ENCODE results near the gene UGT1A8. TPM values are rescaled to one million over a fixed set of nuclear protein-coding genes. Genes with fewer than 3 reads are reported as not detected.

UGT1A8 gene
- total RNA-seq, 1 experiment from 2014 or later, result not detected

DNA sequence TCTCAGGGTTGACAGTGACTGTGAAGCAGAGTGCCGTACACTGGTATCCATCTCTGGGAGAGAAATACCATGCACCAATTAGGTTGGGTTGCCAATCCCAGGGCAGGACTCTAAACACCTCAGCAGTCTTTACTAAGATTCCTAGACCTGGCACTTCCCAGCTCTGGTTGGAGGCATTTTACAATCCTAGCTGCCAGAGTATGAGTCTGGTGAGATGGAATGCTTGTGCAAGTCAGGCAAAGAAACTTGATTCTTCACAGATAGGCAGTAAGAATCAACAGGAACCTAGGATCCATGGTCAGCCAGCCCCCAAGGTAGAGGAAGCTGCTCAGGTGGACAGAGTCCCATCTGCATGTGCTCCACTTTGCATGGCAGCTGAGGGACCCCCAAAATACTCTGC is 89.3 kb downstream of the UGT1A8 start:
- no TSS peak for BruUV-seq (replicated peaks)
- RAD21 ChIA-PET (ENCODE audit: low non-redundant PET in 1 of 2, low total read pairs in 2 of 2, uncharacterized antibody in 2 of 2, unreplicated experiment in 2 of 2), result no interaction called here
- Histone ChIP-seq H3K4me1 (ENCODE audit: control insufficient read depth in 1 of 2, insufficient read depth in 2 of 2, low read length in 2 of 2) (no peaks in the 10 kb centered on the region), H3K9me3 (ENCODE audit: control insufficient read depth in 1 of 2, insufficient read depth in 1 of 2, low read depth in 1 of 2, low read length in 2 of 2) (no peaks in the 10 kb centered on the region), H3K4me3 (replicated peaks in 1 of 2; ENCODE audit: low read depth in 1 of 2, low read length in 2 of 2) (no peak overlapping the region), H3K4me2 (ENCODE audit: low read length) (no peak overlapping the region), H2AFZ (ENCODE audit: low read depth, low read length, poor library complexity, severe bottlenecking) (no peak overlapping the region), H3K36me3 (ENCODE audit: control insufficient read depth in 1 of 2, insufficient read depth in 2 of 2, low read length in 2 of 2) (no peaks in the 10 kb centered on the region), H4K20me1 (ENCODE audit: insufficient read depth) (no peaks in the 10 kb centered on the region), H3K79me2 (ENCODE audit: insufficient read depth, low read length) (no peaks in the 10 kb centered on the region), H3K9me2 (ENCODE audit: insufficient read depth) (no peaks in the 10 kb centered on the region), H3K27ac (ENCODE audit: low read depth, low read length) (no peak overlapping the region), H3K9ac (ENCODE audit: low read length) (no peak overlapping the region), H3K27me3 (ENCODE audit: insufficient read depth, low read length) (no peaks in the 10 kb centered on the region)
- no peak for ATAC-seq
- intact Hi-C loops (cut with micrococcal nuclease), result no loop called here
- DNase-seq (ENCODE audit: low read depth, low spot score), result no peak
- CTCF ChIA-PET, result no interaction called here
- POLR2A ChIA-PET, result no interaction called here
- TF ChIP-seq RAD21 (IDR thresholded peaks at IDR 0.05; ENCODE audit: low read depth) (no peak), EZH2 (IDR thresholded peaks at IDR 0.05) (no peak), EGR1 (IDR thresholded peaks at IDR 0.05; ENCODE audit: low read depth) (no peak), POLR2AphosphoS5 (IDR thresholded peaks at IDR 0.05; ENCODE audit: low read depth, low read length) (no peak), YY1 (IDR thresholded peaks at IDR 0.05; ENCODE audit: extremely low read depth, insufficient replicate concordance, low read depth, low read length) (no peak), CEBPB (IDR thresholded peaks at IDR 0.05; ENCODE audit: low read depth) (no peak), ZNF274 (IDR thresholded peaks at IDR 0.05; ENCODE audit: low read depth, low read length) (no peak)

DNA sequence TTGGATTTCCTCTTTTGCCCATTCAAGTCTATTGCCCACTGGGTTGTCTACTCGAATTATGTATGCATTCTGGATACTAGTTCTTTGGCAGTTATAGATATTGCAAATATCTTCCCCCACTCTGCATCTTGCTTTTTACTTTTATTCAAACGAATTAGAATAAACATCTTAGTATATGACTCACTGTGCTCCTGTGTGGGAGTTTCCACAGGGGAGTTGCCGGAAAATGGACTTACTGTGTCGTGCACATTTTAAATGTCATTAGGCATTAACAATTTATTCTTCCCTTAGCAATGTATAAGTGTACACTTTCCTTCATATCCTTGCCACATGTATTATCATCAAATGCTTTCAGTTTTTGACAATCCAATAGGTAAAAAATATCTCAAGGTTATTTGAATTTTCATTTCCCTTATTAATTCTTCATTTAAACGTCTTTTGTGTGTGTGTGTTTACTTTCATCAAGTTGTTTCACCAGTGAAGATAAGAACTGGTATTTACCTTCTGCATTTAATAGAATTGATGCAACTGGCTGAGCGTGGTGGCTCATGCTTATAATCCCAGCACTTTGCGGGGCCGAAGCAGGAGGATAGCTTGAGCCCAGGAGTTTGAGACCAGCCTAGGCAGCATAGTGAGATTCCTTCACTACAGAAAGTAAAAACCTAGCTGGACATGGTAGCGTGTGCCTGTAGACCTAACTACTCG is 90.7 kb downstream of the UGT1A8 start:
- Histone ChIP-seq H2AFZ (ENCODE audit: low read depth, low read length, poor library complexity, severe bottlenecking) (no peak overlapping the region), H3K4me2 (ENCODE audit: low read length) (no peak overlapping the region), H4K20me1 (ENCODE audit: insufficient read depth) (no peaks in the 10 kb centered on the region), H3K27me3 (ENCODE audit: insufficient read depth, low read length) (no peaks in the 10 kb centered on the region), H3K9me3 (ENCODE audit: control insufficient read depth in 1 of 2, insufficient read depth in 1 of 2, low read depth in 1 of 2, low read length in 2 of 2) (no peaks in the 10 kb centered on the region), H3K9me2 (ENCODE audit: insufficient read depth) (no peaks in the 10 kb centered on the region), H3K79me2 (ENCODE audit: insufficient read depth, low read length) (no peaks in the 10 kb centered on the region), H3K9ac (ENCODE audit: low read length) (no peak overlapping the region), H3K36me3 (ENCODE audit: control insufficient read depth in 1 of 2, insufficient read depth in 2 of 2, low read length in 2 of 2) (no peaks in the 10 kb centered on the region), H3K4me3 (replicated peaks in 1 of 2; ENCODE audit: low read depth in 1 of 2, low read length in 2 of 2) (no peak overlapping the region), H3K4me1 (ENCODE audit: control insufficient read depth in 1 of 2, insufficient read depth in 2 of 2, low read length in 2 of 2) (no peaks in the 10 kb centered on the region), H3K27ac (ENCODE audit: low read depth, low read length) (no peak overlapping the region)
- no peak for ATAC-seq
- no TSS peak for BruUV-seq (replicated peaks)
- DNase-seq (ENCODE audit: low read depth, low spot score), result no peak
- POLR2A ChIA-PET, result no interaction called here
- CTCF ChIA-PET, result no interaction called here
- intact Hi-C loops (cut with micrococcal nuclease), result no loop called here
- RAD21 ChIA-PET (ENCODE audit: low non-redundant PET in 1 of 2, low total read pairs in 2 of 2, uncharacterized antibody in 2 of 2, unreplicated experiment in 2 of 2), result no interaction called here
- TF ChIP-seq, protein P1, sequence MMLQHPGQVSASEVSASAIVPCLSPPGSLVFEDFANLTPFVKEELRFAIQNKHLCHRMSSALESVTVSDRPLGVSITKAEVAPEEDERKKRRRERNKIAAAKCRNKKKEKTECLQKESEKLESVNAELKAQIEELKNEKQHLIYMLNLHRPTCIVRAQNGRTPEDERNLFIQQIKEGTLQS (IDR thresholded peaks at IDR 0.05), result no peak
- no peak for TF ChIP-seq SRF (IDR thresholded peaks at IDR 0.05; ENCODE audit: low read depth)
- TF ChIP-seq ZFX (IDR thresholded peaks at IDR 0.05), result no peak
- no peak for TF ChIP-seq FOSL1 (IDR thresholded peaks at IDR 0.05; ENCODE audit: low read depth)
- TF ChIP-seq CEBPB (IDR thresholded peaks at IDR 0.05; ENCODE audit: low read depth), result no peak
- no peak for TF ChIP-seq ELF1 (IDR thresholded peaks at IDR 0.05; ENCODE audit: borderline replicate concordance, low read depth)
- TF ChIP-seq, protein P2, sequence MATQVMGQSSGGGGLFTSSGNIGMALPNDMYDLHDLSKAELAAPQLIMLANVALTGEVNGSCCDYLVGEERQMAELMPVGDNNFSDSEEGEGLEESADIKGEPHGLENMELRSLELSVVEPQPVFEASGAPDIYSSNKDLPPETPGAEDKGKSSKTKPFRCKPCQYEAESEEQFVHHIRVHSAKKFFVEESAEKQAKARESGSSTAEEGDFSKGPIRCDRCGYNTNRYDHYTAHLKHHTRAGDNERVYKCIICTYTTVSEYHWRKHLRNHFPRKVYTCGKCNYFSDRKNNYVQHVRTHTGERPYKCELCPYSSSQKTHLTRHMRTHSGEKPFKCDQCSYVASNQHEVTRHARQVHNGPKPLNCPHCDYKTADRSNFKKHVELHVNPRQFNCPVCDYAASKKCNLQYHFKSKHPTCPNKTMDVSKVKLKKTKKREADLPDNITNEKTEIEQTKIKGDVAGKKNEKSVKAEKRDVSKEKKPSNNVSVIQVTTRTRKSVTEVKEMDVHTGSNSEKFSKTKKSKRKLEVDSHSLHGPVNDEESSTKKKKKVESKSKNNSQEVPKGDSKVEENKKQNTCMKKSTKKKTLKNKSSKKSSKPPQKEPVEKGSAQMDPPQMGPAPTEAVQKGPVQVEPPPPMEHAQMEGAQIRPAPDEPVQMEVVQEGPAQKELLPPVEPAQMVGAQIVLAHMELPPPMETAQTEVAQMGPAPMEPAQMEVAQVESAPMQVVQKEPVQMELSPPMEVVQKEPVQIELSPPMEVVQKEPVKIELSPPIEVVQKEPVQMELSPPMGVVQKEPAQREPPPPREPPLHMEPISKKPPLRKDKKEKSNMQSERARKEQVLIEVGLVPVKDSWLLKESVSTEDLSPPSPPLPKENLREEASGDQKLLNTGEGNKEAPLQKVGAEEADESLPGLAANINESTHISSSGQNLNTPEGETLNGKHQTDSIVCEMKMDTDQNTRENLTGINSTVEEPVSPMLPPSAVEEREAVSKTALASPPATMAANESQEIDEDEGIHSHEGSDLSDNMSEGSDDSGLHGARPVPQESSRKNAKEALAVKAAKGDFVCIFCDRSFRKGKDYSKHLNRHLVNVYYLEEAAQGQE (IDR thresholded peaks at IDR 0.05; ENCODE audit: low read depth), result no peak
- no peak for TF ChIP-seq RAD21 (IDR thresholded peaks at IDR 0.05; ENCODE audit: low read depth)
- TF ChIP-seq EGR1 (IDR thresholded peaks at IDR 0.05; ENCODE audit: low read depth), result no peak
- TF ChIP-seq EZH2phosphoT487 (IDR thresholded peaks at IDR 0.05; ENCODE audit: borderline replicate concordance), result no peak
- TF ChIP-seq, protein P3, sequence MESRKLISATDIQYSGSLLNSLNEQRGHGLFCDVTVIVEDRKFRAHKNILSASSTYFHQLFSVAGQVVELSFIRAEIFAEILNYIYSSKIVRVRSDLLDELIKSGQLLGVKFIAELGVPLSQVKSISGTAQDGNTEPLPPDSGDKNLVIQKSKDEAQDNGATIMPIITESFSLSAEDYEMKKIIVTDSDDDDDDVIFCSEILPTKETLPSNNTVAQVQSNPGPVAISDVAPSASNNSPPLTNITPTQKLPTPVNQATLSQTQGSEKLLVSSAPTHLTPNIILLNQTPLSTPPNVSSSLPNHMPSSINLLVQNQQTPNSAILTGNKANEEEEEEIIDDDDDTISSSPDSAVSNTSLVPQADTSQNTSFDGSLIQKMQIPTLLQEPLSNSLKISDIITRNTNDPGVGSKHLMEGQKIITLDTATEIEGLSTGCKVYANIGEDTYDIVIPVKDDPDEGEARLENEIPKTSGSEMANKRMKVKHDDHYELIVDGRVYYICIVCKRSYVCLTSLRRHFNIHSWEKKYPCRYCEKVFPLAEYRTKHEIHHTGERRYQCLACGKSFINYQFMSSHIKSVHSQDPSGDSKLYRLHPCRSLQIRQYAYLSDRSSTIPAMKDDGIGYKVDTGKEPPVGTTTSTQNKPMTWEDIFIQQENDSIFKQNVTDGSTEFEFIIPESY (IDR thresholded peaks at IDR 0.05; ENCODE audit: extremely low read depth, insufficient replicate concordance, low read length), result no peak
